Omental fat pad (tissue), 4 donors: ENCODE measurements around the gene RXYLT1. TPM values are rescaled to one million over a fixed set of nuclear protein-coding genes. Genes with fewer than 3 reads are reported as not detected.
A peak's percentile ranks its signal among the peaks of the same experiment; 100 is the strongest.

Source experiments
- ATAC-seq: fragments of 150-250 bp; one replicate; pipeline ENCODE4 v1.9.1; 2016; ENCODE audit warnings: mild to moderate bottlenecking, moderate library complexity; ENCODE audit not compliant: low FRiP score
- DNase-seq: peaks from one replicate; pipeline ENCODE4 v3.0.0-alpha.2; 2019; ENCODE audit warnings: low spot score
- CTCF ChIP-seq, 3 donors: fragments of 450-650 bp; IDR thresholded peaks; one replicate each; pipeline ENCODE4 v1.5.1; 2016 to 2017; ENCODE audit warnings: antibody characterized with exemption in 3 of 3, mild to moderate bottlenecking in 3 of 3, moderate library complexity in 2 of 3
- total RNA-seq, 4 donors: library from RNA; depleted of rRNA; stranded (reverse); fragments of >200 nt; gene quantifications; one replicate each; pipeline ENCODE4 v1.1.0, GENCODE V29; 2016

The RXYLT1 gene
- total RNA-seq, 4 donors from 2014 or later = 16.0 to 18.7 (median 17.0) TPM

GRCh38 chr12:63815482-63815852 is 35.8 kb downstream of the RXYLT1 start:
- DNase-seq (no peak), ATAC-seq (no peak)
- no peak for TF ChIP-seq CTCF (IDR thresholded peaks at IDR 0.05)

GRCh38 chr12:63816031-63816430 is 36.3 kb downstream of the RXYLT1 start:
- no peak for TF ChIP-seq CTCF (IDR thresholded peaks at IDR 0.05)
- DNase-seq (no peak), ATAC-seq (no peak)

- ATAC-seq = no peak
- DNase-seq = no peak
- TF ChIP-seq CTCF (IDR thresholded peaks at IDR 0.05) = no peak
Measured at GRCh38 chr12:63820427-63820826, 40.7 kb downstream of the RXYLT1 start.

GRCh38 chr12:63821781-63822251 is 42.1 kb downstream of the RXYLT1 start:
- DNase-seq (no peak), ATAC-seq (peak; percentile 42)
- TF ChIP-seq CTCF (IDR thresholded peaks at IDR 0.05) = no peak

- ATAC-seq (peak; percentile 24), DNase-seq (no peak)
- no peak for TF ChIP-seq CTCF (IDR thresholded peaks at IDR 0.05)
Measured at GRCh38 chr12:63822352-63822751, 42.6 kb downstream of the RXYLT1 start.

GRCh38 chr12:63823040-63823439 is 43.3 kb downstream of the RXYLT1 start:
- ATAC-seq = no peak

More at GRCh38 chr12:63823040-63823439, 43.3 kb downstream of the RXYLT1 start:
- no peak for TF ChIP-seq CTCF (IDR thresholded peaks at IDR 0.05)
- DNase-seq = no peak
